DOHH2 (cell line): ENCODE results near the gene DNAH6.

Experiments
- CTCF ChIP-seq: fragments of 200-600 bp; sonication (generic); IDR thresholded peaks from one replicate; pipeline ENCODE4 v1.5.1; 2014; ENCODE audit warnings: antibody characterized with exemption, mild to moderate bottlenecking, low read depth, low read length; ENCODE audit not compliant: poor library complexity, severe bottlenecking
- EZH2phosphoT487 ChIP-seq: fragments of 200-600 bp; sonication (generic); IDR thresholded peaks from 2 replicates; pipeline ENCODE4 v1.6.1; 2017; ENCODE audit warnings: borderline replicate concordance, mild to moderate bottlenecking, antibody characterized with exemption, low read length, moderate library complexity, mixed read lengths

GRCh38 chr2:84793641-84794040 lies 277.3 kb downstream of the DNAH6 start:
- no peak for TF ChIP-seq CTCF
- TF ChIP-seq EZH2phosphoT487 = no peak
